Activated T-helper 2 cell treated with anti-CD3 and anti-CD28 coated beads, Interferon-gamma antibody, Interleukin-2, Interleukin-4, amounts not matched to agents 10 μg/mL and 5 μg/mL and 100 μg/mL, durations not matched to agents 14 hours and 24 hours and 36 hours (primary cell): ENCODE measurements around the gene NUP210. TPM values are rescaled to one million over a fixed set of nuclear protein-coding genes. Genes with fewer than 3 reads are reported as not detected.
"Not testable (repeated sequence)": the region's sequence is repeated elsewhere in the genome, so short reads cannot be mapped to it uniquely, and the experiment has no call there.

Source experiments
- DNase-seq: peaks from one replicate; pipeline ENCODE4 v3.0.0; 2021; ENCODE audit warnings: low spot score
- H3K27ac Mint-ChIP-seq: one replicate; pipeline ENCODE4 v1.8.0; 2021; ENCODE audit warnings: mixed read lengths
- H3K27me3 Mint-ChIP-seq: one replicate; pipeline ENCODE4 v1.8.0; 2021; ENCODE audit warnings: low read depth, mixed read lengths
- H3K36me3 Mint-ChIP-seq: one replicate; pipeline ENCODE4 v1.8.0; 2021; ENCODE audit warnings: low read depth, mixed read lengths
- H3K4me1 Mint-ChIP-seq: one replicate; pipeline ENCODE4 v1.8.0; 2021; ENCODE audit warnings: low read depth, mixed read lengths
- H3K4me3 Mint-ChIP-seq: one replicate; pipeline ENCODE4 v1.8.0; 2021; ENCODE audit warnings: low read depth, mild to moderate bottlenecking, moderate library complexity, mixed read lengths
- H3K9me3 Mint-ChIP-seq: one replicate; pipeline ENCODE4 v1.8.0; 2021; ENCODE audit warnings: mixed read lengths
- intact Hi-C: fragments of 100-400 bp; cut with micrococcal nuclease; formaldehyde crosslinking; loops from one replicate; pipeline ENCODE4 v1.15.1; 2023
- total RNA-seq: library from RNA; stranded (reverse); gene quantifications from 2 replicates; pipeline ENCODE4 v1.2.3, GENCODE V29; 2022

NUP210 gene
- total RNA-seq, 1 donor from 2014 or later, result 143 TPM

DNA sequence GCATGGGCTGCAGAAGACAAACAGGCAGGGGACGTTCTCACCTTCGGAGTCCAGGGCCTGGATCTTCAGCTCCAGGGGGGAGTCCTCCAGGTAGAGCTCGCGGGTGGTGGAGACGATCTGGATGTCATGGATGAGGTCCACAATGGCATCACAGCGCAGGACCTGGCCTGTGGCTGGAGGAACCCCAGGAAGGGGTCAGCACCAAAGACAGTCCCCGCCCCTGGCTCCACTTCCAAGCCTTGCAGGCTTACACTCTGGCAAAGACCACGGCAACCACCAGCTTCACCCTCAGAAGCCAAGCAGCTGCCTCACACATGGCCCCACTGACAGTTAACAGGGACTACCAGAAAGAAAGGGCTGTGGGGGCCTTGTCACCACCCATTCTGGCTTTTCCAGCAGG is 22.8 kb downstream of the NUP210 start:
- Mint-ChIP-seq H3K4me3 (no peak overlapping the region), H3K4me1 (peaks cover under 1% of the 10 kb centered on the region), H3K27ac (no peak overlapping the region), H3K27me3 (no peaks in the 10 kb centered on the region), H3K36me3 (peaks cover 56% of the 10 kb centered on the region), H3K9me3 (no peaks in the 10 kb centered on the region)
- intact Hi-C loops, result no loop called here
- DNase-seq, result no peak

DNA sequence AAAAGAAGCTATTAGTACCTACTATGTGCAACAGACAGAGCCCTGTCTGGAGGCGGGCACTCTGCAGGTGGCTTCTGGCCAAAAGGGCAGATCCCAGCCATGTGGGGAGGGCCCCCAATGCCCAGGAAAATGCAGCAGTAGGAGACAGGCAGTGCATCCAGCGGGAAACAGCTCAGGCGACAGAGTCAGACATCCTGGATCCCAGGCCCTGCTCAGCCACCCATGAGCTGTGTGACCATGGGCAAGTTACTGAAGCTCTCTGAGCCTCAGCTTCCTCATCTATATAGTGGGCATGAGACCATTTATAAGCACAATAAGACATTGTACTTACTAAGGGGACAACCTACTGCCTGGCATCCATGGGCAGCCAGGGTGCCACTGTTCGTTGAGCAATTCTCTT is 25.8 kb downstream of the NUP210 start:
- Mint-ChIP-seq H3K4me3 (no peak overlapping the region), H3K27me3 (no peaks in the 10 kb centered on the region), H3K4me1 (no peaks in the 10 kb centered on the region), H3K27ac (no peak overlapping the region), H3K9me3 (no peaks in the 10 kb centered on the region), H3K36me3 (peaks cover 69% of the 10 kb centered on the region)
- intact Hi-C loops, result no loop called here
- DNase-seq, result no peak

DNA sequence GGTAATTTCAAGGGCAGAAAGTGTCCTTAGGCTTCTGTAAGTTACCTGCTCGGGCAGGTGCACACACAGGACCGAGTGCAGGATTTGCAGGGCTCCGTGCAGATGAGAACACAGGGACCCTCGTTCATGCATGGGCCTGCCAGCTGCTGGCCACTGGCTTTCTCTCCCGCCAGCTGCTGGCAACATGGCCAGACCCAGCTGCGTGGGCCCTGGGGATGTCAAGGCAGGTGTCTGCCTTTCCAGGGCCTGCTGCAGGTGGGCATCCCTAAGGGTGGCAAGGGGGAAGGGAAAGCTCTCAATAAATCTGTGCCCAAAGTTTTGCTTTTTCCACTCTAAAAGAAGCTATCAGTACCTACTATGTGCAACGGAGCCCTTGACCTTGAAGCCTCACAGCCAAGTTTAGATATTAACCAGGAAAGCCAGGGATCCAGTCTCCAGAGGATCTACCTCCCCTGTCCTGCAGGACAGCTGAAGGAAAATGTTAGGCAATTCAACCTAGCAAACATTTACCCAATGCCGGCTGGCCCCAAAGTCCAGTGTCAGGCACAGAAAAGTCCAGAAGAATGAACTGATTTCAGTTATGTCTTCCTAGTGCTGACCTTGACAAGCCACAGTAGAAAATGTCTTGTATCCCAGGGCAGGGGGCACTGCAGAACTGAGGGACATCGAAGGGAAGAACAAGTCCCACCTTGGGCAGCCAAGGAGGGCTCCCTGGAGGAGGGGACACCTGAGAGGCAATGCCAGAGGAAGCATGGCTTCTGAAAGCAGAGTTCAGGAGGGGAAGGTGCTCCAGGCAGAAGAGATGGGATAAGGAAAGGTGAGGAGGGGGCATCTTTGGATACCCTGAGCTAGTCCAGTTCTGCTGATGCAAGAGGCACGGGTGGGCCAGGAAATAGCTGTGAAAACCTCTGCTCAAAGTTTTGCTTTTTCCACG is 26.4 kb downstream of the NUP210 start:
- H3K27ac Mint-ChIP-seq, result no peak overlapping the region

DNA sequence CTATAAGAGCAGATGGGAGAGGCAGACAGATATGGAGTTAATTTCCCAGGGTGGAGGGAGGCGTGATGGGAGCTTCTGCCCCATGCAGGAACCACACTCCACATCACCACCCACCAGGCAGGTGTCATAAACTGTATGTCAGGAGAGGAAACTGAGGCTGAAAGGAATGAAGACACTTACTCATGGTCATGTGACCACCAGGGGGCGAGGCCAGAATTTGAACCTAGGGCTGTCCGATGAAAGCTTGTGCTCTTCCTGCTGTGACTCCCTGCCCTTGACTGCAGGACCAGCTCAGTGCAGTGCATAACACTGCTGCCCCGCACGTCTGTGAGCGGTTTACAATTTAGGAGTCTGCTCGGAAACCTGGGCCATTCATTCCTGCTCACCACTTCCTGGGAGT is 28.8 kb downstream of the NUP210 start:
- Mint-ChIP-seq H3K27ac (no peak overlapping the region), H3K27me3 (no peaks in the 10 kb centered on the region), H3K4me3 (no peak overlapping the region), H3K4me1 (peaks cover 1% of the 10 kb centered on the region), H3K36me3 (peaks cover 80% of the 10 kb centered on the region), H3K9me3 (no peaks in the 10 kb centered on the region)
- DNase-seq, result no peak
- intact Hi-C loops, result no loop called here

More for the DNA sequence above, 26.4 kb downstream of the NUP210 start:
- peaks cover 75% of the 10 kb centered on the region for H3K36me3 Mint-ChIP-seq
- H3K4me3 Mint-ChIP-seq, result no peak overlapping the region
- no peak for DNase-seq
- H3K9me3 Mint-ChIP-seq, result no peaks in the 10 kb centered on the region
- intact Hi-C loops, result no loop called here
- no peaks in the 10 kb centered on the region for H3K4me1 Mint-ChIP-seq
- no peaks in the 10 kb centered on the region for H3K27me3 Mint-ChIP-seq

DNA sequence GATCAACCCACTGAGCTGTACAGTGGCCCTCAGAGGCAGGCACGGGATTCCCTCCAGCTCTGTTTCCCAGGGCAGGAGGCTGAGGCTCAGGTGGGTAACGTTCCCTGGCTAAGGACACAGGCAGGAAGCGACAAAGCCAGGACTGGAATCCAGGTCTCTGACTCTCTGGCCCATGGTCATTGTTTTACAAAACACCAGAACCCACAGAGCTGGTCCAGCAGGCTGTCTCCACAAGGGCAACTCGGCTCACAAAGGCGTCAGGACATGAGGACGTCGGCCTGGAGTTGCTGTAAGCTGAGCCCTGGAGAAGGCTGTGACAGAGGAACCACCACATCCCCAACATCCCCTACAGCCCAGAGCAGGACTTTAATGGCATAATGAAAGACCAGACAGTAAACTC is 30.7 kb downstream of the NUP210 start:
- no peaks in the 10 kb centered on the region for H3K27me3 Mint-ChIP-seq
- peaks cover 82% of the 10 kb centered on the region for H3K36me3 Mint-ChIP-seq

DNA sequence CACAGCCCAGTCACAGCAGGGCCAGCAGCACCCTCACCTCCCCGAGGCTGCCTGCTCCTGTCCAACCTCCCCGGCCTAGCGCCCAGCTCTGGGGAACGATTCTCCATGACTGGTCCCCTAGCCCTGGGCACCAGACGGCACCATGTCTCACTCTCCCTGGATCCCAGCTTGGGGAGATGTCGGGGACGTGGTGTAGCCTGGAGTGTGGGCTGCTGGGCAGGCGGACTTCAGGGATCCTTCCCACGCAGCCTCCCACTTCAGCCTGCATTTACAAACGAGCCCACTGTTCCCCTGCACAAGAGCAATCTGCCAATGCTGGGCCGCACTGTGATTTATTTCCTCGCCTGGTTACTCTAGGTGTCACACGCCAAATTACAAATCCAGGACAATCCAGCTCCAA is 31.3 kb downstream of the NUP210 start:
- no peaks in the 10 kb centered on the region for H3K9me3 Mint-ChIP-seq
- H3K27ac Mint-ChIP-seq, result no peak overlapping the region
- H3K27me3 Mint-ChIP-seq, result no peaks in the 10 kb centered on the region
- peaks cover 1% of the 10 kb centered on the region for H3K4me1 Mint-ChIP-seq
- no peak for DNase-seq
- H3K4me3 Mint-ChIP-seq, result no peak overlapping the region
- intact Hi-C loops, result no loop called here
- H3K36me3 Mint-ChIP-seq, result peaks cover 85% of the 10 kb centered on the region

More for the DNA sequence above, 30.7 kb downstream of the NUP210 start:
- Mint-ChIP-seq H3K4me3 (no peak overlapping the region), H3K4me1 (peaks cover 1% of the 10 kb centered on the region), H3K27ac (no peak overlapping the region), H3K9me3 (no peaks in the 10 kb centered on the region)
- intact Hi-C loops, result no loop called here
- DNase-seq, result no peak

DNA sequence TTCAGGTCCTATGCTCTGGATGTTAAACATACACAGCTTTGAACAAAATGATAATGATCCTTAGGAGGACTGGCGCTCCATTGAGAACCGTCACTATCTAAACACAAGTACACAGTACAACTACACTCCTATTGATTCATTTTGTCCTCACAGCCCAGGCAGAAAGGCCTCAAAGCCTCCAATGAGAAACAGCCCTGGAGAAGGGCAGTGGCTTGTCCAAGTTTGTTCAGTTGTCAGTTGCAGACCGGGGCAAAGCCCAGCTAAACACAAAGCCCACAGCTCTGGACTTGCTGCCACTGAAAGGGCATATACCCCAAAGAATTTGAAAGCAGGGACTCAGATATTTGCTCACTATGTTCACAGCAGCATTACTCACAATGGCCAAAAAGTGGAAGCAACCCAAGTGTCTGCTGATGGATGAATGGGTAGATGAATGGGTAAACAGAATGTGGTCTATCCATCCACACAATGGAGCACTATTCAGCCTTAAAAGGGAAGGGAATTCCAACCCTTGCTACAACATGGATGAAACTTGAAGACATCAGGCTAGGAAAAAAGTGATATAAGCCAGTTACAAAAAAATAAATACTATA is 34.7 kb downstream of the NUP210 start:
- H3K27me3 Mint-ChIP-seq, result no peaks in the 10 kb centered on the region
- DNase-seq, result no peak
- intact Hi-C loops, result no loop called here
- H3K4me3 Mint-ChIP-seq, result no peak overlapping the region
- no peak overlapping the region for H3K27ac Mint-ChIP-seq
- no peaks in the 10 kb centered on the region for H3K9me3 Mint-ChIP-seq
- H3K36me3 Mint-ChIP-seq, result peaks cover 83% of the 10 kb centered on the region
- peaks cover 1% of the 10 kb centered on the region for H3K4me1 Mint-ChIP-seq

DNA sequence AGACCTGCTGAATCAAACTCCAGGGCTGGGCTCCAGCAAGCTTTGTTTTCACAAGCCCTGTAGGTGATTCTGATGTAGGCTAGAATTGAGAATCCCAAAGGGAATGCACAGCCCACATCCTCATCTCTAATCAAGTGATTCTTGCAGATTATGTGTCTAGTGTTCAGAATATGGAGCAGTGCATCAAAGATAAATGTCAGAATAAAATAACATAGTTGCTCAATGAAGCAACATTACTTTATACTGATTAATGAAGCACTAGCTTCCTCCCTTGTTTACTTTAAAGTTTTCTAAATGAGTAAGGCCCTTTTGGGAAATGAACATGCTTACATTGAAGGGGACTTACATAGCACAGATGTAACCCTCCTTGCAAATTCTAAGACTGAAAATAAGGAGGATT is 39.2 kb downstream of the NUP210 start:
- no peak for DNase-seq
- peaks cover 76% of the 10 kb centered on the region for H3K36me3 Mint-ChIP-seq
- H3K27ac Mint-ChIP-seq, result no peak overlapping the region
- intact Hi-C loops, result no loop called here
- no peaks in the 10 kb centered on the region for H3K27me3 Mint-ChIP-seq
- H3K9me3 Mint-ChIP-seq, result no peaks in the 10 kb centered on the region
- no peak overlapping the region for H3K4me3 Mint-ChIP-seq
- H3K4me1 Mint-ChIP-seq, result peaks cover 3% of the 10 kb centered on the region

DNA sequence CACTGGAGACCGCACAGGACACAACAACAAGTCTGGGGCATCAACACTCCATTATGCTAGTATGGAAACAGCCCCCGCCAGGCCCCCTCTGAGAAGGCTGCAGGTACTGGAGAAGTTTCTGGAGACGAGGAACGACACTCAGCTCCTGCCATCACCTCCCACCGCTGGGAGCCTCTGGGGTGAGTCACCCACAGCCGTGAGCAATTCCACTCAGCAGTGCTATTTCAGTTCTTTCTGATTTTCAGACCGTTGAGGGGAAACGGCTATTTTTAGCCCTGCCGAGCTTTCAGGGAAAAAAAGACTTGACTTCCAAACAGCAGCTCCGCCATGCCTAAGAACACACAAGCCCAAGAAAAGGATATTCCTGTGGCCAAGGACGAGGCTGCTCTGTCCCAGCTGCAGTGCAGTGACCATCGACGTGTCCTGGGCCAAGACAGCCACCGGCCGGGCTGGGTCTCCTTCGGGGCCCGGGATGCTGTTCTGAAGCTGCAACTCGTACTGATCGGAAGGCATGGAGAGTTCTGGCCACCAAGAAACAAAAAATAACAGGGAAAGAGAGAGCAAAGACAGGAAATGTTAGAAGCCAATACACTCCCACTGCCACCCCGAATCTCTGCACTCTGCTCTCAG is 40.8 kb downstream of the NUP210 start:
- Mint-ChIP-seq H3K27ac (no peak overlapping the region), H3K9me3 (no peaks in the 10 kb centered on the region), H3K4me3 (no peak overlapping the region), H3K4me1 (peaks cover 3% of the 10 kb centered on the region), H3K36me3 (peaks cover 64% of the 10 kb centered on the region), H3K27me3 (no peaks in the 10 kb centered on the region)
- intact Hi-C loops, result no loop called here
- no peak for DNase-seq

DNA sequence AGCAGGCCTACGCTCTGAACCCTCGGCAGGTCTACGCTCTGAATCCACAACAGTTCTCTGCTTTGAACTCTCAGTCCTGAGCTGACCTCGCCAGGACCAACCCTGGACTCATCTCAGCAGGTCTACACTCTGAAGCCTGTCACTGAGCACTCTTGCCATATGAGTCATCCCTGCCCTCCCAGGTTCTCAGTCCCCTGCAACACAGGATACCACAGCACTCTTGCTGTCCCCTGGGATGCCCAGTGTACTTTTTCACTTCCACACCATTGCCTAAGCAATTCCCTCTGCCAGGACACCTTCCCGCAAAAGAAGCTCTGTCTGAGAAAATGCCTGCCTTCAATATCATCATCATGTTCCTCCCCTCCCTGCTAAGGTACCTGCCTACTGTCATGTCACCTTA is 42.0 kb downstream of the NUP210 start:
- no peaks in the 10 kb centered on the region for H3K9me3 Mint-ChIP-seq

DNA sequence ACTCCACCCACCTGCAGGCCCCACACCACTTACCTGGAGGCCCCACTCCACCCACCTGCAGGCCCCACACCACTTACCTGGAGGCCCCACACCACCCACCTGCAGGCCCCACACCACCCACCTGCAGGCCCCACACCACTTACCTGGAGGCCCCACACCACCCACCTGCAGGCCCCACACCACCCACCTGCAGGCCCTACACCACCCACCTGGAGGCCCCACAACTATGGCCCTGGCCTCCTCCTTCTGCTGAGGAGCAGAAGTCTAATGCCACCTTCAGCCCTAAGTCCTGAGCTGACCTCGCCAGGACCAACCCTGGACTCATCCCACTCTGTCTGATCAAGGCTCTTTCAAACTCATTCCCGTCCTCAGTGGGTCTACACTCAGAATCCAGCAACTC is 42.4 kb downstream of the NUP210 start:
- H3K9me3 Mint-ChIP-seq, H3K27ac Mint-ChIP-seq, H3K4me1 Mint-ChIP-seq, H3K27me3 Mint-ChIP-seq, intact Hi-C loops, H3K4me3 Mint-ChIP-seq, DNase-seq: not testable (repeated sequence)
- H3K36me3 Mint-ChIP-seq, result peaks cover 54% of the 10 kb centered on the region

More for the DNA sequence above, 42.0 kb downstream of the NUP210 start:
- Mint-ChIP-seq H3K4me3 (no peak overlapping the region), H3K27me3 (no peaks in the 10 kb centered on the region), H3K36me3 (peaks cover 55% of the 10 kb centered on the region), H3K4me1 (peaks cover 3% of the 10 kb centered on the region), H3K27ac (peak overlapping the region; percentile 5)
- no peak for DNase-seq
- intact Hi-C loops, result no loop called here

DNA sequence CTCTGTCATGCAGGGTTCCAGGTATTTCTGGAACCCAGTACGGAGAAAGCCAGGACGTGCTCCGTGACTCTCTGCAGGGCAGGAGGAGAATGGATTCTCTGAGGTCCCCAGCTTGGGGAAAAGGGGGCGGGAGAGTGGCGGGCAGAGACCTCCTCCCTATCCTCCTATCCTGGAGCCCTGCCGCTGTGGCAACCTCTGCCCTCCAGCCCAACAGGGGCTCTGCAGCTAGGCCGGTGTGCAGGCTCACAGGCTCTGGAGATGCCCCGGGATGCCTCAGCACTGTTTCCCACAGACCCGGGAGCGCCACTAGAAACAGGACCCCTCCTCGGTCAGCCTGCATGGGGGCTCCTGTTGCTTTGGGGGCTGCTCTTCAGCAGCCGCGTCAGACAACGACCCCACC is 43.1 kb downstream of the NUP210 start:
- Mint-ChIP-seq H3K4me1 (peaks cover 3% of the 10 kb centered on the region), H3K9me3 (no peaks in the 10 kb centered on the region), H3K27me3 (no peaks in the 10 kb centered on the region), H3K4me3 (no peak overlapping the region), H3K27ac (no peak overlapping the region), H3K36me3 (peaks cover 53% of the 10 kb centered on the region)
- intact Hi-C loops, result no loop called here
- no peak for DNase-seq

DNA sequence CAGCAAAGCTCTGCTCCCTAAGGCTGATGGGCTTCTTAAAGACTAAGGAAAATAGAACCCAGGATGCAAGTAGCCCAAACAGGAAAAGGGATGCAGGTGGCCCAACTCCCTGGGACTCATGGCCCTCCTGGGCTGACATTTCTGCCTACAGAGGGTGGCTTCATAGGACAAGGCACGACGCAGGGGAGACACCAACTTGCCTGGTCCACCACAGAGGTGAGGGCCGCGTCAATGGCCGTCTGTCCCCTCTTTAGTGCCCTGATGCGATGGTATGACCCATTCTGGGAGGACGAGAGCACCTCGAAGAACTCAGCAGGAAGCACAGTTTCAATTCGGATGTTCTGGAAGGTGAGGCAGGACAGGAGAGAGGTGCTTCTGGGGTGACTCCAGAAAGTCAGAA is 44.0 kb downstream of the NUP210 start:
- no peaks in the 10 kb centered on the region for H3K9me3 Mint-ChIP-seq
- H3K27ac Mint-ChIP-seq, result no peak overlapping the region
- H3K4me3 Mint-ChIP-seq, result no peak overlapping the region

More for the DNA sequence above, 44.0 kb downstream of the NUP210 start:
- intact Hi-C loops, result no loop called here
- Mint-ChIP-seq H3K36me3 (peaks cover 53% of the 10 kb centered on the region), H3K27me3 (no peaks in the 10 kb centered on the region), H3K4me1 (peaks cover 3% of the 10 kb centered on the region)
- DNase-seq, result no peak
